GM19240 (cell line): ENCODE data around the gene LCK.
A peak's percentile ranks its signal among the peaks of the same experiment; 100 is the strongest.

Source experiments
- DNase-seq: peaks from one replicate; pipeline ENCODE4 v3.0.0; 2011; ENCODE audit warnings: low spot score; ENCODE audit not compliant: insufficient read length

LCK gene

GRCh38 chr1:32250893-32251716 lies at the start of gene LCK:
Gene LCK, plus strand, starts transcription at chr1:32251265. Its CDS starts 23,065 bp downstream, at chr1:32274330.
- no peak for DNase-seq

- DNase-seq = no peak
Measured at GRCh38 chr1:32204943-32205361, 46.1 kb upstream of the LCK start.

GRCh38 chr1:32205401-32206370 lies 45.4 kb upstream of the LCK start, which contains the start of gene IQCC:
Gene IQCC, plus strand, starts transcription at chr1:32205671. Its CDS starts 11 bp downstream, at chr1:32205682.
- DNase-seq = peak; percentile 64

- no peak for DNase-seq
Measured at GRCh38 chr1:32208469-32208868, 42.6 kb upstream of the LCK start.

- DNase-seq = no peak
Measured at GRCh38 chr1:32208891-32209328, 42.2 kb upstream of the LCK start, which contains the start of gene DCDC2B. Gene DCDC2B, plus strand, starts transcription at chr1:32209089. Its CDS starts 5 bp downstream, at chr1:32209094.

GRCh38 chr1:32215629-32216480 lies 35.2 kb upstream of the LCK start:
- peak; percentile 50 for DNase-seq

- no peak for DNase-seq
Measured at GRCh38 chr1:32216566-32216965, 34.5 kb upstream of the LCK start.

- DNase-seq = no peak
Measured at GRCh38 chr1:32219022-32219421, 32.0 kb upstream of the LCK start.

- DNase-seq = no peak
Measured at GRCh38 chr1:32220746-32221580, 30.1 kb upstream of the LCK start.

GRCh38 chr1:32221581-32221979 lies 29.5 kb upstream of the LCK start:
- DNase-seq = no peak

GRCh38 chr1:32221980-32222755 lies 28.9 kb upstream of the LCK start, which contains the start of the genes EIF3I and TMEM234:
Gene EIF3I, plus strand, starts transcription at chr1:32222407. Its CDS starts 35 bp downstream, at chr1:32222442.
Gene TMEM234, minus strand, starts transcription at chr1:32222353. Its CDS starts 31 bp downstream, at chr1:32222322.
- DNase-seq = peak; percentile 96

GRCh38 chr1:32223683-32224082 lies 27.4 kb upstream of the LCK start:
- DNase-seq = no peak

GRCh38 chr1:32224285-32224684 lies 26.8 kb upstream of the LCK start:
- no peak for DNase-seq

- no peak for DNase-seq
Measured at GRCh38 chr1:32228771-32229170, 22.3 kb upstream of the LCK start.

- DNase-seq = no peak
Measured at GRCh38 chr1:32231843-32232432, 19.1 kb upstream of the LCK start.

GRCh38 chr1:32232558-32233304 lies 18.3 kb upstream of the LCK start:
- DNase-seq = no peak

- DNase-seq = no peak
Measured at GRCh38 chr1:32234792-32235191, 16.3 kb upstream of the LCK start.

- DNase-seq = no peak
Measured at GRCh38 chr1:32239337-32239736, 11.7 kb upstream of the LCK start.
